ENCODE measurements around the gene FAT1.
"Not testable (repeated sequence)": the region's sequence is repeated elsewhere in the genome, so short reads cannot be mapped to it uniquely, and the experiment has no call there.

Gene FAT1

GRCh38 chr4:186659935-186660334, 63.7 kb downstream of the FAT1 start:
- no peak for TF ChIP-seq CTCF (IDR thresholded peaks at IDR 0.05; ENCODE audit: borderline replicate concordance, control extremely low read depth, extremely low read depth, insufficient read depth, missing control alignments)

GRCh38 chr4:186659456-186659855, 64.2 kb downstream of the FAT1 start:
- in situ Hi-C loops (cut with MboI; ENCODE audit: low sequenced_read_pairs, unreplicated experiment); DNase-seq (ENCODE audit: low spot score): not testable (repeated sequence)

More at GRCh38 chr4:186659935-186660334, 63.7 kb downstream of the FAT1 start:
- DNase-seq (ENCODE audit: low spot score) = no peak
- in situ Hi-C loops (cut with MboI; ENCODE audit: low sequenced_read_pairs, unreplicated experiment) = no loop called here

DNA sequence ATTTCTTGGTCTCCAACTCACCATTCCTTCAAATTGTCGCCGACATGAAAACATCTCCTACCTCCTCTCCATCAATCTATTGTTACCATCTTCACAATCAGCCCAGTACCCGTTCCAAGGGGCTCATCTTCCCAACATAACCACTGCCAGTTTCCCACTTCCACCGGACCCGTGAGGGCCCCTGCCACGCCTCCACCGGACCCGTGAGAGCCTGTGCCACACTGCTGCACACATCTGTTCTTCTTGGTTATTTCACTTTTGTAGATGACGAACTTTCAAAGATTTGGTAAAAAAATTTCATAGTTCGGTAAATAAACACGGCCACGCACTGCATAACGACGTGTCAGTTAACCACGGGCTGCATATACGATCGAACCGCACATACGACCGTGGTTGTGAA, 65.0 kb downstream of the FAT1 start:
- DNase-seq (ENCODE audit: low spot score) = no peak
- in situ Hi-C loops (cut with MboI; ENCODE audit: low sequenced_read_pairs, unreplicated experiment) = no loop called here
- TF ChIP-seq CTCF (IDR thresholded peaks at IDR 0.05; ENCODE audit: borderline replicate concordance, control extremely low read depth, extremely low read depth, insufficient read depth, missing control alignments) = no peak

- DNase-seq (ENCODE audit: low spot score) = no peak
- in situ Hi-C loops (cut with MboI; ENCODE audit: low sequenced_read_pairs, unreplicated experiment) = no loop called here
Measured at GRCh38 chr4:186657764-186658163, 65.9 kb downstream of the FAT1 start.

DNA sequence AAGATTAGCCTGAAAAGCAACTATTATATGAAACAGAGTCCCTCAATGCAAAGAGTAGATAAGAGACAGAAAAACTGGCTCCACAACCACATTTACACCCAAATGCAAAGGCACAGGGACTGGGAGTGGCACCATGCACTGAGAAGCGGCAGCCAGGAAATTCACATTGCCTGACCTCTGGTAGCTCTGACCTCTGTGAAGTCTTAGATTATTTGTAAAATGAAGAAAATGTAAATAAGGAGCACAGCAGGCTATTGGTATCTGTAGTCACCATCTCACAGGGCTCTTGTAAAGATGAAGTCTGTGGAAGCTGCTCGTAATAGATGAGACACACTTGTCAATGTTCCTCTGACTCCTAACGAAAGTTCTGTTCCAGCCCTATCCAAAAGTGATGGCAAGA, 69.7 kb downstream of the FAT1 start:
- in situ Hi-C loops (cut with MboI; ENCODE audit: low sequenced_read_pairs, unreplicated experiment) = no loop called here
- TF ChIP-seq CTCF (IDR thresholded peaks at IDR 0.05; ENCODE audit: borderline replicate concordance, control extremely low read depth, extremely low read depth, insufficient read depth, missing control alignments) = no peak
- no peak for DNase-seq (ENCODE audit: low spot score)

More at GRCh38 chr4:186657764-186658163, 65.9 kb downstream of the FAT1 start:
- TF ChIP-seq CTCF (IDR thresholded peaks at IDR 0.05; ENCODE audit: borderline replicate concordance, control extremely low read depth, extremely low read depth, insufficient read depth, missing control alignments) = no peak

DNA sequence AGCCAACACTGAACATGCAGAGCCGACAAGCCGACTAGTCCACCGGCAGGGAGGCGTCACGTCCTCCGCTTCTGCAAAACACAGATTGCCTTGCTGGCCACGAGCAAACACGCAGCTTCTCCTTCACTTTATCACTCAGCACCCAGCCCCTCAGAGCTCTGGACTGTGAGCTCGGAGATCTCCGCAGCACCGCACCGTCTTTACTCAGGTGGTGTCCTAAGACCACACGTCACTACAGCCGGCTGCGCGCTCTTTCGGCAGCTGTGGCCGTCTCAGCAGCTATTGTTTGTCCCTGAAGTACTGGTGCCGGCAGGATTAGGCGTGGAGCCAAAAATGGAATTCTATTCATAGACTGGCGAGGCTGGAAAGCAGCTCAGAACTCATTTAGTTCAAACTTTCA, 72.0 kb downstream of the FAT1 start:
- TF ChIP-seq CTCF (IDR thresholded peaks at IDR 0.05; ENCODE audit: borderline replicate concordance, control extremely low read depth, extremely low read depth, insufficient read depth, missing control alignments) = no peak
- no peak for DNase-seq (ENCODE audit: low spot score)
- in situ Hi-C loops (cut with MboI; ENCODE audit: low sequenced_read_pairs, unreplicated experiment) = no loop called here

GRCh38 chr4:186651181-186651603, 72.5 kb downstream of the FAT1 start:
- no peak for DNase-seq (ENCODE audit: low spot score)
- in situ Hi-C loops (cut with MboI; ENCODE audit: low sequenced_read_pairs, unreplicated experiment) = no loop called here
- TF ChIP-seq CTCF (IDR thresholded peaks at IDR 0.05; ENCODE audit: borderline replicate concordance, control extremely low read depth, extremely low read depth, insufficient read depth, missing control alignments) = no peak

Measured in GM13976 (cell line).